Measurements from ENCODE around the gene HLA-DQA1.

The HLA-DQA1 gene

DNA sequence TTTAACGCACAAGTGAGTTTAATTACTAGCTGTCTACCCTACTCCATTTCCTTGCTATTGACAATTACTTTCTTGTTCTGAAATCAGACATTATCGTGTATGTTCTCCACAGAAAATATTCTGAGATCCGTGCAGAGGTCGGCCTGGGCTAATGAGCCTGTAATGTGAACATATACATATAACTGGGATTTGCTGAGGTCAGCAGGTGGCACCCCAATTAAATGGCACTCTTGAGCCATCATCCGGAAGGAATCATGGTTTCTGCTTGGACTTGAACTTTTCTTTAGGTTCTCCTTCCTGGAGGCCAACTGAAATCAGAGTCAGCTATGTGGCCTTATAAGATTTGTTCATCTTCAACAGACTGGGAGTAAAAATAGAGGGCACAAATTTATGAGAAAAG, 25.6 kb downstream of the HLA-DQA1 start:
- no peaks in the 10 kb centered on the region for H3K9me3 ChIP-seq
- no peaks in the 10 kb centered on the region for H3K4me1 ChIP-seq
- TF ChIP-seq CTCF (IDR thresholded peaks at IDR 0.05; ENCODE audit: low read depth, low read length) = no peak
- H3K27me3 ChIP-seq = peaks cover 8% of the 10 kb centered on the region
- H3K4me3 ChIP-seq (ENCODE audit: low read depth, low read length) = no peak overlapping the region
- H3K36me3 ChIP-seq = no peaks in the 10 kb centered on the region
- no peak for DNase-seq

- DNase-seq = no peak
- Histone ChIP-seq H3K9me3 (no peaks in the 10 kb centered on the region), H3K4me1 (no peaks in the 10 kb centered on the region), H3K36me3 (no peaks in the 10 kb centered on the region), H3K4me3 (ENCODE audit: low read depth, low read length) (no peak overlapping the region), H3K27me3 (peaks cover 8% of the 10 kb centered on the region)
- TF ChIP-seq CTCF (IDR thresholded peaks at IDR 0.05; ENCODE audit: low read depth, low read length) = no peak
These were observed 27.1 kb downstream of the HLA-DQA1 start for GRCh38 chr6:32664354-32664753.

DNA sequence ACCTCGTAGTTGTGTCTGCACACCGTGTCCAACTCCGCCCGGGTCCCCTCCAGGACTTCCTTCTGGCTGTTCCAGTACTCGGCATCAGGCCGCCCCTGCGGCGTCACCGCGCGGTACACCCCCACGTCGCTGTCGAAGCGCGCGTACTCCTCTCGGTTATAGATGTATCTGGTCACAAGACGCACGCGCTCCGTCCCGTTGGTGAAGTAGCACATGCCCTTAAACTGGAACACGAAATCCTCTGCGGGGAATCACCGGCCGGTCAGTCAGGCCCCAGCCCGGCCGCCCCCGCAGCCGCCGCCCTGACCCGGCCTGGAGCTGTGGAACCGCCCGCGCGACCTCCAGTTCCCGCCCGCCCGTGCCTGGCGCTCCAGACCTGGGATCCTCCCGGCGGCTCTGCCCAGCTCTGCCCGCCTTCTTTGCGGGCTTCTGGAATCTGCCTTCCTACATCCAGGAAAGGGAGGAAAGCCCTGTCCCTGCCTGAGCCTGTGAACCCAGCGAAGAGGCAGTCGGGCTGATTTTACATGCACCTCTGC, 27.7 kb downstream of the HLA-DQA1 start:
- no peak for TF ChIP-seq CTCF (IDR thresholded peaks at IDR 0.05; ENCODE audit: low read depth, low read length)
- DNase-seq = no peak
- H3K9me3 ChIP-seq = no peaks in the 10 kb centered on the region
- H3K27me3 ChIP-seq = peaks cover 8% of the 10 kb centered on the region
- H3K4me3 ChIP-seq (ENCODE audit: low read depth, low read length) = no peak overlapping the region
- H3K36me3 ChIP-seq = no peaks in the 10 kb centered on the region
- H3K4me1 ChIP-seq = no peaks in the 10 kb centered on the region

DNA sequence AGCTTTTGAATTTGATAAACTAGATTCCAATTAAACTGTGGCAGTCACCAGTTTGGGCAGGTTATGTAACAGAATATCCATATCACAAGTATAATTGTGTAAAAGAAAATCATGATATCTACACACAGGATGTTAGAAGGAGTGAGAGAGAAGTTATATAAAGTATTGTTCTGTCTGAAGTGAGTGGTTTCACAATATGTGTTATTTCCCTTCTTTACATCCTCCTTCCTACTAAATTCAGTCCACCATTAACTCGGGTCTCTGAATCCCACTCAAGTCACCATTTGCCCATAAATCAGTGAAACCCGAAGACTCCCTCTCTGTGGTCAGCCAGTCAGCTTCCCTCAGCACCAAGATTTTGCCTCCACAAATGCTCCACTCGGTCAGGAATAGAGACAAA, 28.5 kb downstream of the HLA-DQA1 start:
- Histone ChIP-seq H3K27me3 (peaks cover 8% of the 10 kb centered on the region), H3K4me3 (ENCODE audit: low read depth, low read length) (no peak overlapping the region)
- no peak for DNase-seq

DNA sequence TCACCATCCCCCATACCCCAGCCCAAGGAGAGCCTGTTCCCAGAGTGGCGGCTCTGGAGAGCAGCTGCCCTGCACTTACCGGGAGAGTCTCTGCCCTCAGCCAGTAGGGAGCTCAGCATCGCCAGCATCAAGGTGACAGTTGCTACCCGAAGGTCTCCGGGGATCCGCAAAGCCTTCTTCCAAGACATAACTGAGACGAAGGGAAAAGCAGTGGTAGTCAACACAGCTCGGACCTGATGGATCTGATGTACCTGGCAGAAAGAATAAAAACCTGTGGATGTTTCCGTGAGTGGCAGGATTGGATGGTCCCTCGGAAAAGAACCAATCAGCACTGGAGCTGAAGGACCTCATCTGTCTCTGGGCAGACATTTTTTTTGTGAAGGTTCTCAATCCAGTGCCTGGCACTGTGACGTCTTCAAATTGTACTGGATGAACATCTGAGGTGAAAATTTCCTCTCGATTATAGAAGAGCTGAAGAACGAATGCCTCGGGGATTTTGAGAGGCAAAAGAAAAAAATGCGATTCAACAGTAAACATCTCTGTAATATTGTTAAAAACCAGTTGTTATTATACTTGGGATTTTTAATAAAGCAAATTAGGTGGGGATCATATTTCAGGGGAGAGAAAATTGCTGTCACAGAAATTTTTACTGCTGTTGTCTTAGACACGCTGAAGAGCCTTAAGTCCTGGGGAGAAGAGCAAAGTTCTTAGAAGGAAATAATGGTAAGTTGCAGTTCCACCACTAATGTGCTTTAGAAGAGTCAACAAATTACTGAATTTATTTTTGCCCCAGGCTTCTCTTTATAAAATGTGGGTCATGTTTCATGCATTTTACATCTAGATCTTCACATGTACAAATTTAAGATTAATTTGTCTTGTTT, 29.5 kb downstream of the HLA-DQA1 start, which contains the start of gene HLA-DQB1:
Gene HLA-DQB1, minus strand, starts transcription at position 238 of the 881 bp plus-strand sequence. Its CDS starts 50 bp downstream, at position 188.
- Histone ChIP-seq H3K4me3 (ENCODE audit: low read depth, low read length) (no peak within 1 kb of the TSS), H3K9me3 (no peaks in the 10 kb centered on the region), H3K27me3 (peaks cover 8% of the 10 kb centered on the region), H3K4me1 (no peaks in the 10 kb centered on the region), H3K36me3 (no peaks in the 10 kb centered on the region)
- TF ChIP-seq CTCF (IDR thresholded peaks at IDR 0.05; ENCODE audit: low read depth, low read length) = no peak
- no peak for DNase-seq

More for the DNA sequence above, 28.5 kb downstream of the HLA-DQA1 start:
- Histone ChIP-seq H3K36me3 (no peaks in the 10 kb centered on the region), H3K9me3 (no peaks in the 10 kb centered on the region), H3K4me1 (no peaks in the 10 kb centered on the region)
- no peak for TF ChIP-seq CTCF (IDR thresholded peaks at IDR 0.05; ENCODE audit: low read depth, low read length)

DNA sequence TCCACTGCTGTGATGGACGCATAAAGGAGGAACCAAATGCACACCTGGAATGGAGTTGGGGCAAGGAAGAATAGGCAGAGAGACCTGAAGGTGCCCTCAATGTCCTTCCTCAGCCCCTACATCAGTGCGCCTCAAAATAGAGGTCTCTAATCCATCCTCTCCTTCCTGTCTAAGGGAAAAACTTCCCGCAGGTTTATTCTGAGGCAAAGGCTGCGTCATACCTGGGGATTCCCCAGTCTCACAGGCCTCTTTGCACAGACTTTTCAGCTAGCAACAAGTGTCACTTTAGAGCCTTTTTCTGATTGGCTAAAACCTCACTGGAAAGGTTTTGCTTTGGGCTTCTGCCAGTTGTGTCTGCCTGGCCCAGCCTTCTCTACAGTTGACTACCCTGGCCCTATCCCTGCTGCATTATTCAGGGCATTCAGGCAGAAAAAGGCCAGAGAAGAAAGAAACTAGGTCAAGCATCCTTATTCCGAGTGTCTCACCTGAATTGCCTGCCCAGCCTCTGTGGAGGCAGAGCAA, 31.1 kb downstream of the HLA-DQA1 start:
- Histone ChIP-seq H3K4me3 (ENCODE audit: low read depth, low read length) (no peak overlapping the region), H3K36me3 (no peaks in the 10 kb centered on the region), H3K9me3 (no peaks in the 10 kb centered on the region), H3K4me1 (no peaks in the 10 kb centered on the region), H3K27me3 (peaks cover 8% of the 10 kb centered on the region)
- no peak for DNase-seq
- TF ChIP-seq CTCF (IDR thresholded peaks at IDR 0.05; ENCODE audit: low read depth, low read length) = no peak

Measured in BE2C (cell line).